ENCODE measurements around the gene DKK2.

Gene DKK2, protein sequence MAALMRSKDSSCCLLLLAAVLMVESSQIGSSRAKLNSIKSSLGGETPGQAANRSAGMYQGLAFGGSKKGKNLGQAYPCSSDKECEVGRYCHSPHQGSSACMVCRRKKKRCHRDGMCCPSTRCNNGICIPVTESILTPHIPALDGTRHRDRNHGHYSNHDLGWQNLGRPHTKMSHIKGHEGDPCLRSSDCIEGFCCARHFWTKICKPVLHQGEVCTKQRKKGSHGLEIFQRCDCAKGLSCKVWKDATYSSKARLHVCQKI

DNA sequence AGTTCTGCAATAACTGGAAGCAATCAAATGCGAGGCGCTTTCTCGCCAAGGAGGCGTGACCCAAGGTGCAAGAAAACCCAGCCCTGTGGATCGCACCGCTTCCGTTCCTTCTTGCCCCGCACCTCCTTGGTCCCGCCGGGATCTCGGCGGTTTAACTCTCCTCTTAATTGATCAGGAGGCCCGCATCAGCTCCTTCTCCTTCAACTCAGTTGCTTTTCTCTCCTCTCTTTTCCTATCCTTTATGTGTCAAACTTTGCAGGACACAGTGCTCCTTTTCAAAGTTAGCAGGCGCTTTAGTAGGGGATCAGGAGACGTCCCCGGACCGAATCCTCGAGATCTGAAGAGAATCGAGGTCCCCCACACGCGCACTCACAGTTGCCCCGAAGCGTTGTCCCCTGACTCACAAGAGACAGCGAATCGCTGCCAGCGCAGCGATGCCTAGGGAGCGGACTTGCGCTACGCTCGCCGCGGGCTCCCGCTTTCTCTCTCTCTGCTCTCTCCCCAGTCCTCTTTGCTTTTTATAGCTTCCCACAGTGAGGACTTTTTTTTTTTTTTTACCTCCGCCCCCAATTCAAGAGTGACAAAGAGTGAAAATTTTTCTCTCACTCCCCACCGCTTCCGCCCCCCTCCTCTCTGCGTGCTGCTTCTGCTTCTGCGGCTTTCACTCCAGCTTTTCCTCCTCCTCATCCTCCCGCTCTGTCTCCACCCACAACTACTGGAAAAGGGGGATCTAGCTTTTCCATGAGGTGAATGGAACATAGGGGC lies at the start of gene DKK2:
Gene DKK2 (minus strand): TSS at position 495 of the 765 bp plus-strand sequence. CDS start 722 bp downstream, outside the sequence.
- DNase-seq (ENCODE audit: low spot score), result no peak

DNA sequence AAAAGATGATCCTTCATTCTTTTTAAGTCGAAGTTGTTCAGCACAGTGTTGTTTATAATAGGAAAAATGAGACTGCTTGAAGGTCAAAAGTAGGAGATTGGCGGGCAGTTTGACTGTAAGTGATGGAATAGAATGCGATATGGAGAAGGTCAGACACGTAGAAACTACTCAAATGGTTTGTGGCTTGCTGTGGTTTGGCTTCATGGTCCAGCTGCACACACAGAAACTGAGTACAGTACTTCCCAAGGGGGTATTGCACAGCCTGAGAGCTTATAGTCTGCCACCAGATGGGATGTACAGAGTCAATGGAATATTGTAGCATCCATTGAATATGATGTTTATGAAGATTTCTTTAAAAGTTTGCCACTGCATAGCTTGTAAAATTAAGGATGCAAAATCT lies 41.1 kb upstream of the DKK2 start:
- DNase-seq (ENCODE audit: low spot score), result no peak

DNA sequence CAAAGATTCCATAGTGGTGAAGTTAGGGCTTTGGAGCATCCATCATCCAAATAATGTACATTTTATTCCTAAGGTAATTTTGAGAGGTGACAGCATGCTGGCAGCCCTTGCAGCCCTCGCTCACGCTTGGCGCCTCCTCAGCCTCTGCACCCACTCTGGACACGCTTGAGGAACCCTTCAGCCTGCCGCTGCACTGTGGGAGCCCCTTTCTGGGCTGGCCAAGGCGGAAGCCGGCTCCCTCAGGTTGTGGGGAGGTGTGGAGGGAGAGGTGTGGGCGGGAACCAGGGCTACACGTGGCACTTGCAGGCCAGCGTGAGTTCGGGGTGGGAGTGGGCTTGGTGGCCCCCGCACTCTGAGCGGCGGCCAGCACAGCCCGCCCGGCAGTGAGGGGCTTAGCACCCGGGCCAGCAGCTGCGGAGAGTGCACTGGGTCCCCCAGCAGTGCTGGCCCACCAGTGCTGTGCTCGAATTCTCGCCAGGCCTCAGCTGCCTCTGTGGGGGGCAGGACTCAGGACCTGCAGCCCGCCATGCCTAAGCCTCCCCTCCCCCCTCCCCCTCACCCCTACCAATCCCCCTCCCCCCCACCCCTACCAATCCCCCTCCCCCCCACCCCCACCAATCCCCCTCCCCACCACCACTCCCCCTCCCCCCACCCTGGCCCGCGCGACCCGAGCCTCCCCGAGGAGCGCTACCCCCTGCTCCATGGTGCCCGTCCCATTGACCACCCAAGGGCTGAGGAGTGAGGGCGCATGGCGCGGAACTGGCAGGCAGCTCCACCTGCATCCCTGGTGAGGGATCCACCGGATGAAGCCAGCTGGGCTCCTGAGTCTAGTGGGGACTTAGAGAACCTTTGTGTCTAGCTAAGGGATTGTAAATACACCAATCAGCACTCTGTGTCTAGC lies 37.0 kb upstream of the DKK2 start:
- DNase-seq (ENCODE audit: low spot score), result no peak

DNA sequence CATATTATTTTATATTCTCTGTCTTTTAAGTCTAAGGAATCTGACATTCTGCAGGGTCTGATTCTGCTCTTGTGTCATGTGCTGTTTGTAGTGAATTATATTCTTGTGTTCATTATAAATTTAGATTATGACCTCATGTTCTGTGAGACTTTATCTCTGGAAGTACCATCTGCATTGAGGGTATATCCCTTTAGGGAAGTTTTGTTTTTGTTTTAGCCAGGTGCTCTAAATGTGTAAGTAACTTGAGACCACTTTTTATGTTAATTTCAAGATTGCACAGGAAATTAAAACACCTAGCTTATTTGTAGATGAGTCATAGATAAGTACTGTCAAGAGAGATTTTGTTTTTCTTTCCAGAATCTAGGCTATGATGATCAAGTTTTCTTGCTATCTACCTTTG lies 35.0 kb upstream of the DKK2 start:
- DNase-seq (ENCODE audit: low spot score), result no peak

DNA sequence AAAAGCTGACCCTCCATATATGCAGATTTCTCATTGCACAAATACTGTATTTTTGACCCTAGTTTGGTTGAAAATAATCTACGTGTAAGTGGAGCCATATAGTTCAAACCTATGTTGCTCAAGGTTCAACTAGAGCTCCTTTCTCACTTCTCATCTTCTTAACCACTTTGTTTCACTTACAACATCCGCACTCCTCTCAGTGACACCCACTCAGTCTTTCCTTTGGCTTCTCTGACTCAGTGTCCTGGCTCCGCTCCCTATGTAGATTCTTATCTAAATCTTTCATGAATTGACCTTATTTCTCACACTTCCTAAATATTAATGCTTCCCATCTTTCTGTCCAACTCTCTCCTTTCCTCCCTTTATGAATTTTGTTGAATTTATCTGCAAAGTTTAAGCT lies 32.9 kb upstream of the DKK2 start:
- DNase-seq (ENCODE audit: low spot score), result no peak

DNA sequence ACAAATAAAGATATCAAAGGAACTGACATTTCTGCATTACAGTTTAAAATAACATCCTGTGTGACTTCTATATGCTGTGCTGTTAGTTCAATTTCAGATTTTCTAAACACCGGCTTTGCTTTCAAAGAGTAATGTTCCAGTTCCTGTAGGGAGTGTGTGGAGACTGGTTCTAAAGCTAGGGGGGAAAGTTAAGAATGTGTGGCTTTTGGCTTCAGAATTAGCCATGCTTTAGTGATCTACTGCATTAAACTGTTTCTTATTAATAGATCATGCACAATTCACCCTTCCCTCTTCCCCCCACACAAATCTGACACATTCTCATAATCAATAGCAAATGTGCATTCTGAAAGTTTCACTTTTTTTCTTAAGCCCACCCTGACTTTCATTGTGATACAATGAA lies 32.0 kb upstream of the DKK2 start:
- DNase-seq (ENCODE audit: low spot score), result no peak

DNA sequence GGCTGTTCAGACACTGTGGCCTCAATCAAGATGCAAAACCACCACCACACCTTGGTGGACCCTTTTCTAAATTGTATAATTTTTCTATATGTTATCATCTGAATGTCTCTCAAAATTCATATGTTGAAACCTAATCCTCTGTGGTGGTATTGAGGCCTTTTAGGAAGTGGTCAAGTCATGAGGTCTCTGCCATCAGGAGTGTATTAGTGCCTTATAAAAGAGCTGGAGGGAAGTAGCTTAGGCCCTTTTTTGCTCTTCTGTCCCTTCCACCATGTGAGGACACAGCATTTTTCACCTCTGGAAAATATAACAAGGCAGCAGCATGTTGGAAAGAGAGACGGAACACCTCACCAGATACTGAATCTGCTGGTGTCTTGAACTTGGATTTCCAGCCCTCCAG lies 30.5 kb upstream of the DKK2 start:
- DNase-seq (ENCODE audit: low spot score), result no peak

DNA sequence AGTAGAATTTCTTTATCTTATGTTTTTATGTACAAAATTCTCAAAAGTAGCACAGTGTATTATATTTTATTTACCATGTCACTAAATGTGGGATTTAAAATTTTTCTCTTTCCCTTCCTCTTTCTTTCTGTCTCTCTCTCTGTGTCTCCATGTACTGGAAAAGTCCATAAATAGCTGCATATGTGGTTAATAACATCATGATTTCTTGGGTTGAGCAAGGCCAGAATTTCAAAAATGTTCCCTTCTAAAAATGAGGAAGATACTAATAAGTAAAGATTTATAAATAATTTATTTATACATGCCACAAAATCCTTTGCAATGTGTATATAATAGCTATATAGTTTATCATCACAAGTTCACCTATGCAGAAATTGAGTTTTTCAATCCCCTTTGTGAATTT lies 29.1 kb upstream of the DKK2 start:
- no peak for DNase-seq (ENCODE audit: low spot score)

DNA sequence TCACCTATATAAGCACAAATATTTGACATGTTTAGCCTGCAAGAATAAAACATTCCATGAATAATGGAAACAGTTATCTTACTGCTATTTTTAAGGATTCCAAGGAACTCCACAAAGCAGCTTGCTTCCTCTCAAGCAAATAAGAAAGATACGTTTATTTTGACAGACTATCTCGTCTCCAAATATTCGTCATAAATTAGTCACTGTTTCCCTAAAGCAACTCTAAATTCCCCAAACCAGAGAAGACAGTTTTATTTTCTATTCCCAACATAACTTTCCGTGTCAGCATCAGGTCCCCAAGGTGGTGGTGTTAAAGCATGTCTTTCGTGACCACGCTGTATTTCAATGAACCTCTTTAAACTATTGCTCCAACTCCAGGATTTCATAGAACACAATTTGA lies 24.3 kb upstream of the DKK2 start:
- DNase-seq (ENCODE audit: low spot score), result no peak

DNA sequence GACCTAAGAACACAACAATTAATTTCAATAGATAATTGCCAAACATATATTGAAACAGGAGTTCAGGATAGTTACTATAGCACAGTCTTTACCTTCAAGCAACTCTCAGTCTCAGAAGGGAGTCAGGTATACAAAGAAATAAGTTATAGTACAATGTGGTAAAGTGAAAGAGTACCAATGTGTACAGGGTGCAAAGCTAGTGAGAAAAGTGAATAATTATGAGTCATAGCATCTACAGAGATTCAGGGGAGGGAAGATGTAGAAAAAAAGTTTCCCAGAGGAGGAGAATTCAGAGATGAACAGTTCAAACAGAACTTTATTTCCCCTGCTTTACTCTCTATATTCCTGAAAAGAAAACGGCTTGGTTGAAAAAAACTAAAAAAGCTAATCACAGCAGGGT lies 22.7 kb upstream of the DKK2 start:
- no peak for DNase-seq (ENCODE audit: low spot score)

DNA sequence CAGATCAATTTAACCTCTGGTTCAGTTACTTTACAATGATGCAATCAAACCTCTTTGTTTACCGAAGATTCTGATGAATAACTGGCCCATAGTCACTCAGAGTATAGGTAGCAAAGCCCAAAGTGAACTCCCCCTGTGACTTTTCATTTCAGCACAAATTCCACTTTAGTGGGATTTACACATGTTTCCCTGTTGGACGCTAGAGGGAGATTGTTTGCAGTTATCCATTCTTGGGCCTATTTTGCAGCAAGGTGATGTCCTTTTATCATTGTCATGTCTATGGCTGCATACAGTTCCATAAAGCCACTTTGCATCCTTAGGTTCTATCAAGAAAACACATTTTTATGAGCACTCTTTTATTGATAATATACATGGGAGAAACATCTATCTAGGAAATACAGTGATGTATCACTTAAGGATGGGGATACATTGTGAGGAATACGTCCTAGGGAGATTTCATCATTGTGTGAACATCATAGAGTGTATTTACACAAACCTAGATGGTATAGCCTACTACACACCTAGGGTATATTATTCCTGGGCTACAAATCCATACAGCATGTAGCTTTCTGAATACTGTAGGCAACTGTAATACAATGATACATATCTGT lies 14.5 kb upstream of the DKK2 start:
- DNase-seq (ENCODE audit: low spot score), result no peak

DNA sequence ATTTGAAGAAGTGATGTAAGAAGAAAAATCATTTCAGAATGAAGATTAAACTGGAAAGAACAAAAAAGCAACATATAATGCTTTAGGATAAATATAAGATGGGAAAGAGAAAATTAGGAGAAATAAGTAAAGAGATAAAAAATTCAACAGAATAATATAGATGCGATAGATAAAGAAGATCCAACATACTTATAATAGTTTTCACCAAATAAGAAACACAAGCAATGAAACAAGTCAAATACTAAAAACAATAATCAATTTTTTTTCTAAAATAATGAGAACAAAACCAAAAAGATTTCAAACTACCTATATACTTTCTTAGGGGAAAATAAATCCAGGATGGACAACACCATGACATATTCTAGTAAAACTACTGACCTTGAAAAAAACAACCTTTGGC lies 10.1 kb upstream of the DKK2 start:
- no peak for DNase-seq (ENCODE audit: low spot score)

DNA sequence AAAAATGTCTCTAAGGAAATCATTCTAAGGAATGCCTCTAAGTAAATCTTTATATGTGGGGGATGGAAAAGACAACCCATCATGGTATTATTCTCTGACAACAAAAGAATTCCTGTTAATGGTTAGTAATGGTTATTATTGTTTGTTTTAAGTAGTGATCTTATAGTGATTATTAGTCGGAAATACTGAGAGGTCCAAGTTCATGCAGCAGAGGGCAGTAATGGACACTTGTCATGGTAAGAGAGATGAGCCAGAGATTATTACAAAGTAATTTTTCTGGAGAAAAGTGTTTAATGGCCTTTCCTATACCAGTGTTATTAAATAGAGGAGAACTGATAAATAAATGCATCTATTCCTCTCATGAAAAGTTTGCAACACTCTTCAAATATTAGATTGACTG lies 8.1 kb upstream of the DKK2 start:
- DNase-seq (ENCODE audit: low spot score), result no peak

DNA sequence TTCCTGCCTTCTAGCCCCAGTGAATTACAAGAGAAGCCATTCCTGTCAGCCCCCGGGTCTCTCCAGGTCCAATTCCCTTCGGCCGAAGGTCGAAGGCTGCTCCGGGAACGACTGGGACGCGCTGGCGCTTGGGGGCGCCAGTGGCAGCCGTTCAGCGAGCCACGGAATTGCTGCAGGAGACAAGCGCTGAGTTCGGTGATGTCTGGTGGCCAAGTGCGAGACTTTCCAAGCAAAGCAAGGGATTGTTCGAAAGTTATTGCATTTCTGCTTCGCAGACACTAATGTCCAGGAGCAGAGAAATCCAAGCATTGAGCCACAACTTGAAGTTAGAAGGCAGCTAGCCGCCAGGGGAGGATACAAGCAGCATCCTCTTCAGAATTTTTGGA lies 1.1 kb upstream of the DKK2 start:
- DNase-seq (ENCODE audit: low spot score), result no peak

DNA sequence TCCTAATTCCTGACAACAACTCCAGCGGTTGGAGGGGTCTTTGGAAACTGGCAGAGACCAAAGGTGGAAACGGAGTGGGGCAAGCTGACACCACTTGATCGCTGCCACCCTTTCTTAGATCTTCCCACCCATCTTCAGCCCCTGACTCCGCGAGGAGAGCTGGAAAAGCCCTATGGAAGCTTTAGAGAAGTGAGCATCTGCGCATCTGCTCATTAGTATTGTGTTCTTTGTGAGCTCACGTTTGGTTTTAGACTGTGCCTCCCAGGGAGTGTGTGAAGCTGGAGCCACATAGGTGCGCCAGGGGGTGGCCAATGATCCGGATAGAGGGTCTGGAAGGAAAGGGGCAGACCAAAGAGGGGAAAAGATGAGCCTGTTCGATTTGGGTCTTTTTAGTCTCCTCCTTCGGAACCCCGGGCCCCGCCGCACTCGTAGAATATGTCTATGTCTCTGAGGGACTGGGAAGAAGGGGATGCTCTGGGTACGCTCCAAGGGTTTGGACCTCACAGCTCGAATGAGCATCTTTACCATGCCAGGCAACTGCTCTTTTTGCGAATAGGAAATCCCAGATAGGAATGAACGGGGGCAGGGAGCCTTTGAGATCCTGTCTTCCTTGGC lies 578 bp upstream of the DKK2 start:
- no peak for DNase-seq (ENCODE audit: low spot score)

DNA sequence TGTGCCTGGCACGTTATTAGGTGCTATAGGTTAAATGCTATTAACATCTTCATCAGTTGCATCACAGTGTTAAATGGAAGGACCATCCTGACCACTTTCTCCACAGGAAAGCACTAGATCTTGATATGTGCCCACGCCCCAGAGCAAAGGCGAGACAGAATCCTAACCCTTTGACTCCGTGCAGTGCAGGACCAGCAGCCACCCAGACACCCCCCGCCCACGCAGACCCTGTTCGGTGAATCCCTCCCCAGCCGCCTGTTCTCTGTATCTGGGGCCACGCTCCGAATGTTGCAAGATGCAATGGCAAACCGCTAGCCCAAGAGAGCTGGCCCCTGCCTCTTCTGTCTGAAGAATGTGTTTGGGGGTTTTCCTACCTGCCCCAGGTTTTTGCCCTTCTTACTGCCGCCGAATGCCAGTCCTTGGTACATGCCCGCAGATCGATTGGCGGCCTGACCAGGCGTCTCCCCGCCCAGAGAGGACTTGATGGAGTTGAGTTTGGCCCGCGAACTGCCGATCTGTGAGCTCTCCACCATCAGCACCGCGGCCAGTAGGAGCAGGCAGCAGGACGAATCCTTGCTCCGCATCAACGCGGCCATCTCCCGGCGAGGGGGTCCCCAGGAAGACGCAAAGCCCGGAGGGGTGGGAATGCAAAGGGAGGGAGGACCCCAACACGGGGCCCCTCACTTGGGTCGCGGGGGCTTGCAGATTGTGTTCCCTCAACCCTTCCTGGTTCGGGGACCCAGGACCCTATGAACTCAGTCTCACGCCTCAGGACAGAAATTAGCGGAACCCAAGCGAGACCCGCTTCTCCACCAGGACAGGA lies 906 bp downstream of the DKK2 start:
- no peak for DNase-seq (ENCODE audit: low spot score)

DNA sequence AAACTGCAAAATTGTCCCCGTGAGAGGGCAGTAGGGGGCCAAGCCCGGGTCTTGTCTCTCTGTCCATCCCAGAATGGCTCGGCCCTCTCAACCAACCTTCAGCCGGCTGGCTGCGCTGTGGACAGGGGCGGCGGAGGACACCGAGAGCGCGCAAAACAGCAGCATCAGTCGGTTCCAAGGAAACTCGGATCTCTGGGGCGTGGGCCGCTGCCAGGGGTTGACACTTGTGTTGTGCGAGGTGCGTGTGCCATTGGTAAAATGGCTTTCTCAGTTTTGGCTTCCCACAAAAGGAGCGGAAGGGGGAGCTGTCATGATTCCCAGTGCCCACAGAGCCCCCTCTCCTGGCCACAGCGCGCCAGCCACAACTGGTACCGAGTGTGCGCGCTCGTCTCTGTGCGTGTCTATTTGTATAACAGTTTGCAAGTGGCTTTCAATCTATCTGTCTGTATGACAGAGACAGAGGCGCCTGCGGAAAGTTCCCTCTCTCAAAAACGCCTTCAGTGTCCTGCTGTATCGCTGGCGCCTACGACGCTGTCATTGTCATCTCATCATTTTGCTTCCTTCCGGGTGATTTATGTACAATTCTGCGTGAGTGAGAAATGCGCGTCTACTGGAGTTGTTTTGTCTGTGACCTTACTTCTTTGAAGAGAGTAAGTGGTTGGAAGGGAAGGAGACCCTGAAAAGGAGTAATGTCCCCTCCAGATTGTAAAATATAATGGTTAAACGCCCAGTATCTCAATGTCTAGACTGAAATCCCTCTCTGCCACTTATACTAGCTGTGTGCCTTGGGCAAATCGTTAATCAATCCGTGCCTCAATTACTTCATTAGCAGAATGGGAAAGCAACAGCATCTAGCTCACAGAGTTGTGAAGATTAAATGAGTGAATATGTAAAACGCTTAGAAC lies 1.8 kb downstream of the DKK2 start:
- no peak for DNase-seq (ENCODE audit: low spot score)

DNA sequence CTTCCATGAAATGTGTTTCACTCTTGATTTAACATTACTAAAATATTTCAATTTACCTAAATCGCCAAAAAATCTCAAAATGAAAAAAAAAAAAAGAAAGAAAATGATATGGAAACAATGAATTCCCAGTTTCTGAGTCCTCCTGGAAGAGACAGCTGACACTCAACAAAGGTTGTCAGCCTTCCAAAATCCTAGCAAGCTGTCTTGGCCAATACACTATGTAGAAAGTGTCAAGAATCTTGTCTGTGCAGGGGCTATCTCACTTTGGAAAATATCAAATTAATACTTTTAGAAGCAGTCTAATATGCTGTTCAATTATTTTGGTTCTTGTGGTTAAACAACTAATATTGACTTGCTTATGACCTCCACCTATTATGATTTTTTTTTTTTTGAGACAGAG lies 8.7 kb downstream of the DKK2 start:
- DNase-seq (ENCODE audit: low spot score), result no peak

DNA sequence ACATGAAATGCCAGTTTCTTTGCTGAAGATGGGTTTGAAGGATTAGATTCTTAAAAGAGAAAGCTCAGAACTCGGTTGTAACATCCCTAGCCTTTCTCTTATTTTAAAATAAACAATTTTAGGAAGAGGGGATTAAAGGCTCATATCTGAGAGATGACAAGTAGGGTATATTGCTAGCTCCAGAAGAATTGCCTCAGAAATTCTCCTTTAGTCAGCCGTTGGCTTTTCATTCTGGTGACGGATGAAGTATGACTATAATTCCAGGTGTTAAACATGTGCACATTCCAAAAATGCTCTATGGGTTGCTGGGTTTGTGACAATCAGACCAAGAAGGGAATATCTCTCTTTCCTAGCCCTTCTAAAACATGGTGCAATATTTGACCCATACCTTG lies 17.8 kb downstream of the DKK2 start:
- no peak for DNase-seq (ENCODE audit: low spot score)
